HG03439 (cell line): ENCODE results near the gene RAB1B.
"Not testable (repeated sequence)": the region's sequence is repeated elsewhere in the genome, so short reads cannot be mapped to it uniquely, and the experiment has no call there.

Experiments used
- ATAC-seq: cut with Tn5 transposase; IDR thresholded peaks from one replicate; pipeline ENCODE4 v1.9.1; 2021; ENCODE audit warnings: mild to moderate bottlenecking, moderate library complexity; ENCODE audit not compliant: unreplicated experiment

RAB1B gene

GRCh38 chr11:66239511-66239910 is 28.9 kb upstream of the RAB1B start:
- ATAC-seq = no peak

DNA sequence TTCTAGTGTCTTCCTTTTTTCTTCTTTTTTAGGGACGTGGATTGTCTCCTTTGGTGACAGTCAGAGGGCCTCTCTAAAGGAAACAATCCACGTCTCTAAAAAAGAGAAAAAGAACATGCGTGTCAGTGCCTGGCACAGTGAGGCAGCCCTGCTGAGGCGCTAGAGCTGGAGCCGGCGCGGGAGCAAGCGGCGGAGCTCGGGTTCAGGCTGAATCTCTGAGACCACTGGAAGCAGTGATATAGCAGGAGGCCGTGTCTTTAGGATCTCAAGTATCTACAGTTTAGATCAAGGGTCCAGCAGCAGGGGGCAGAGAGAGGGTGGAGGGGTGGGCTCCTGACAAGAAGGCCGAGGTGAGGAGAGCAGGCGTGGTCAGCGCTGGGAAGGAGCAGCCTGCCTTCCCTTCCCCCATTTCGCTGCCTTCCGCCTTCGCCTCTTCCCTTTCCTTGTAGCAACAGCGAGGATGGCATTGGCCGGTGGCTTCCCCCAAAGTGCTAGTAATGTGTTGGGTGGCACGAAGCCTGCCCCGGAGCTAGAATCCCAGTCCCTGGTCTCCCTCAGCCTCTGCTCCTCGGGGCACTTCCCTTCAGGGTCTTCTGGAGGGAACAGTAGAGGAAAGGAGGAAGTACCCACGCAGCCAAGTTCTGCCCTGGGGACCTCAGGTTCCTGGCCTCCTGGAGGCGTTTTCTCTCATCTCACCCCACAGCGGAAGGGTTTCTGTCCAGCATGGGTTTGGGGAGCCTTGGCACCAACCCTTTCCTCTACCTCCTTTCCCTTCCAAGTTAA is 28.2 kb upstream of the RAB1B start:
- no peak for ATAC-seq

GRCh38 chr11:66240781-66241136 is 27.7 kb upstream of the RAB1B start:
- no peak for ATAC-seq

DNA sequence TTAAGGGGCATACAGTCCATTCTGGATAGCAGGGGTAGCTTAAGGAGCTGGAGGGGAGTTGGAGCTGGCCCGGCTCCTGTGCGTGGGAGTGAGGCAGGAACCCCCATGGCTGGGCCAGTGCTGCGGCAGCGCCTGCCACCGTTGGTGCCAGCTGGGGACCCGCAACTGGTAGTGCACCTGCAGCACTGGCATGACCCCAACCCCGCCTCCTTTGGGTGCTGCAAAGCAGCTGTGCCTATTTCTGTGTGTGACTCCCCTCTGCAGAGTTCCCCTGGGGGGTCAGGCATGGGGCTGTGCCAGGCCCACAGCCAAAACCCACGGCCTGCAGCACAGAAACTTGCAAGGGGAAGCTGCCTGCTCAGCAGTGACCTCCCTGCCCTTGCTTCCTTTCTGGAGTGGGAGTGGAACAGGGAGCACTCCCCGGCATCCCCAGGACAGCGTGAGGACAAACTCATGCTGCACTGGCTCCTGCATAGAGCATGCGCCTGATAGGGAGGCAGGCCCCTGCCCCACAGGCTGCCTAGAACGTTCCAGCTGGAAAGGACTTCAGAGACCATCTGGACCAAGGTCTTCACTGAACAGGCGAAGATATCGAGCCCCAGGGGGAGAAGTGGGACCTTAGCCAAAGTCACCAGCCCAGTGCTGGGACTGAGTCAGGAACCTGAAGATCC is 26.2 kb upstream of the RAB1B start:
- no peak for ATAC-seq

DNA sequence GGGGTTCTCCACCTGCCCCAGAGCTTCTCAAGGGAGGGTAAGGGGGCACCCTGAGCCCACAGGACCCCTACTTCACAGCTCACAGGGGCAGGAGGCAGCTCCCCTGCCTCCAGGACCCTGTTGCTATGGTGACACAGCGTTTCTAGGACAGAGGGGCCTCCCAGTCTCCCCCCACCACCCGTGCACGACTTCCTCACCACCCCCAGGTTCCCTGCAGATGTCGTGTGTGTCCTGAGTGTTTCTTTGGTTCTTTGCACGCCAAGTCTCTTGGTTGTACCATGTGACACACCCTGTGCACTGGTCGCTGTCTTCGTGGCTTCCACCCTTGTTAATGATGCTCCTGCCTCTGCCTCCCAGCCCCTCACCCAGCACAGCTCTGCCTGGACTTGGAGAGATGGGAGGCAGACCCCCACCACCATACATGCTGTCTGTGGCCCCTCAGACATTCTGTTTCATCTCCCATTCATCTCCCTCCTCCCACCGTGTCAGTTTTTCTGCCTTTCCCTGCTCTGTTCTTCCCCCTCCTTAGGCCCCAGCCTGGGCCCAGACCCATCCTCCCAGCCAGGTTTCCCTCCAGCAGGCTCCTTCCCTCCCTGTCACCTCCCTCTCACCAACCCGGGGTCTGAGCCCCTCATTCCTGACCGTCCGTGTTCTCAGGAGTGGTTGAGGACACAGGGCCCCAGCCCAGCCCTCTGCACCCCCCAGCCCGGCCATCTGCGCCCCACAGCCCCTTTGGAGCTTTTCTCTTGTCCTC is 24.5 kb upstream of the RAB1B start:
- no peak for ATAC-seq

GRCh38 chr11:66247295-66247694 is 21.1 kb upstream of the RAB1B start:
- ATAC-seq = no peak

- ATAC-seq = no peak
Measured at GRCh38 chr11:66247801-66248200, 20.6 kb upstream of the RAB1B start.

- ATAC-seq = no peak
Measured at GRCh38 chr11:66248903-66249302, 19.5 kb upstream of the RAB1B start.

DNA sequence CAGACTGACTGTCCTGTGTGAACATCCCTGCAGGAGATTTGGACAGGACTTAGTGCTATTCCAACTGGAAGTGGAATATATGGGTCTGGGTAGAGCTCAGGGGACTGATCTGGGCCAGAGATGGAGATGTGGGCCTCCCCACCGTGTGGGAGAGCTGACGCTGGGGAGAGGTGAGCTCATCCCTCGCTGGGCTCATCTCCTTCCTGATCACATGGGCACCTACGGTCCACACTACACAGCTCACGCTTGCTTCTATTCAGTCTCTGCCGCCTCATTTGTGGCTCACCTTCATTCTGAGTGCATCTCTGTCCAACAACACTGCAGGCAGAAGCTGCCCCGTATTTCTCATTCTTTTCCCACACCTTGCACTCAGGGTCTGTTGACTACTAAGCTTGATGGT is 16.6 kb upstream of the RAB1B start:
- ATAC-seq = no peak

DNA sequence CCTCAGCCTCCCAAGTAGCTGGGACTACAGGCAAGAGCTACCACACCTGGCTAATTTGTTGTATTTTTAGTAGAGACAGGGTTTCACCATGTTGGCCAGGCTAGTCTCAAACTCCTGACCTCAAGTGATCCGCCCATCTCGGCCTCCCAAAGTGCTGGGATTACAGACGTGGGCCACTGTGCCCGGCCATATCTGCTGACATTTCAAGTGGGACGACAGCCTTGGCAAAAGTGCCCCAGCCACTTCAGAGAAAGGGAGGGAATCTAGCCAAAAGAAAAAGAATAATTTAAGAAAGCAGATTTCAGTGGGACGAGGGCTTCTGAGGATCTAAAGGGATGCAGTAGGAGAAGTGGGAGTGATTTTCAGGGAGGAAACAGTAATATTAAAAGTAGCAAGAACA is 15.4 kb upstream of the RAB1B start:
- not testable (repeated sequence) for ATAC-seq

GRCh38 chr11:66258473-66258893 is 10.0 kb upstream of the RAB1B start:
- ATAC-seq = no peak

GRCh38 chr11:66259225-66259624 is 9.2 kb upstream of the RAB1B start:
- no peak for ATAC-seq

DNA sequence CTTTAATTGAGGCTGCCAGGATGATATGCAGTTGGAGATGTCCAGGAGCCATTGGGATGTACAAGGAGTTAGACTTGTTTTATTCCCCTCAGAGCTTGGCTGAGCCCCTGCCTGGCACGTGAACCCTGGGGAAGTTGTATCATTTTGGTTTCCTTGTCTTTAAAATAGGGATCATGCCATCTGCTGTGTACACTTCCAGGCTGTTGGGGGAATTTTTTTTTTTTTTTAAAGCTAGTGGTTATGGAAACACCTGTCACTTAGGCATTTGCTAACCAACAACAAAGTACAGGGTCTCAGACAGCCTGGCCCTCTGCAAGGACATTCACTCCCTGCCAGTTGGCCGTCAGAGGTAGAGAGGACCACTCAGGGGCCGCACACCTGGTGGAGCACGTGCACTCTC is 8.5 kb upstream of the RAB1B start:
- no peak for ATAC-seq

GRCh38 chr11:66261578-66261977 is 6.9 kb upstream of the RAB1B start:
- ATAC-seq = no peak

DNA sequence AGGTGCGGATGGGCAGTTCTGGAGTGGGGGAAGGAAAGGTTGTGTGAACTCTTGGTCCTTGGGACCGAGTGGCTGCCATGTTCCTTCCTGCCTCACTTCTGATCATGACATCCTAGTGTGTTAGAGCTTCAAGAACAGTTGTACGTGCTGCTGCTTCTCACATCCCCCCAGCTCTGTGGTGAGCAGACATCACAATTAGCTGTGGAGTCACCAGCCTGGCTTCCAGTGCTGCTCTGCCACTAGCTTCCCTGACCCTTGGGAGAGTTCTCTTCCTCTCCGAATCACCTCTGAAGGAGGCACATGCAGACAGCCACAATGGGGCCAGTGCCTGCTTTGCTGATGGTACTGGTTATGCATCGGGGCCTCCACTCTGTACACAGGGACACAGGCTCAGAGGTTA is 6.2 kb upstream of the RAB1B start:
- no peak for ATAC-seq

DNA sequence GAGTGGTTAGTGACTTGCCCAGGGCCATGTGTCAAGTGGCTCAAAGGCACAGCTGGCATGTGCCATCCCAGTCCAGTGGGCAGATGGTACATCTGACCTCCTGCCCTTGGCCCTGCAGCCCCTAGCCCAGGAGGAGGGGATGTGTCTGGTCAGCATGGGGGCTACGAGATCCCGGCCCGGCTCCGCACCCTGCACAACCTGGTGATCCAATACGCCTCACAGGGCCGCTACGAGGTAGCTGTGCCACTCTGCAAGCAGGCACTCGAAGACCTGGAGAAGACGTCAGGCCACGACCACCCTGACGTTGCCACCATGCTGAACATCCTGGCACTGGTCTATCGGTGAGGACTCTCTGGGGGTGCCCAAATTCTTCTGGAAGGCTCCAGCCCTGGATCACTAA is 5.7 kb upstream of the RAB1B start:
- ATAC-seq = no peak

DNA sequence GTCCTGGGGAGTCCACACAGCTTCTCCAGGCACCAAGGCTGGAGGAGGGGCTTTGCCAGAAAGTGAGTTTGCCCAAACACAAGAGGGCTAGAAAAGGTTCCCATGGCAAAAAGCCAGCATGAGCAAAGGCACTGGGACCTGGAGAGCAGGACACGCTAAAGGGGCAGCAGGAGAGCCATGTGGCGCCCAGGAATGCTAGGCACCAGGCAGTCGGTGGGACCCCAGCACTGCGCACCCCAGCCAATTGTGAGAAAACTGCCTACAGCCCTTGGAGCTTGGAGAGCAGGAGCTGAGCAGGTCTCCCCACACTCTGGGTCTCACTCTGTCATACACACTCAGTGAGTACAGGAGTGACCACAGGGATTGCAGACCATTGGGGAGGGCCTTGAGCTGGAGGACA is 5.2 kb upstream of the RAB1B start:
- ATAC-seq = no peak

GRCh38 chr11:66263785-66264184 is 4.7 kb upstream of the RAB1B start:
- no peak for ATAC-seq

DNA sequence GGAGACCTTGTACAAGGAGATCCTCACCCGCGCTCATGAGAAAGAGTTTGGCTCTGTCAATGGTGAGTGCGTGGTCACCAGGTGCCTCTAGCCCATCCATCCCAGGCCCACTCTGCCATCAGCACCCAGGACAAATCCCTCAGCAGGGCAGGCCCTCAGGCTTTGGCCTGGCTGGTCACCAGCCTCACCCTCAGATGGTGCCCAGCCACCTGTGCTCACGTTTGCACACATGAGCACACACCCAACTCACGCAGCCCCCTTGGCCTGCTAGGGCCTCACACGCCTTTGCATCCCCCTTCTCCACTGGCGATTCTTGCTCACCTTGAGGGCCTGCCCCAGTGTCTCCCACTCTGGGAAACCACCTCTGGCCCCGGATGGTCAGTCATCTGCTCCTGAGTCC is 4.1 kb upstream of the RAB1B start:
- no peak for ATAC-seq

- no peak for ATAC-seq
Measured at GRCh38 chr11:66264914-66265313, 3.5 kb upstream of the RAB1B start.

DNA sequence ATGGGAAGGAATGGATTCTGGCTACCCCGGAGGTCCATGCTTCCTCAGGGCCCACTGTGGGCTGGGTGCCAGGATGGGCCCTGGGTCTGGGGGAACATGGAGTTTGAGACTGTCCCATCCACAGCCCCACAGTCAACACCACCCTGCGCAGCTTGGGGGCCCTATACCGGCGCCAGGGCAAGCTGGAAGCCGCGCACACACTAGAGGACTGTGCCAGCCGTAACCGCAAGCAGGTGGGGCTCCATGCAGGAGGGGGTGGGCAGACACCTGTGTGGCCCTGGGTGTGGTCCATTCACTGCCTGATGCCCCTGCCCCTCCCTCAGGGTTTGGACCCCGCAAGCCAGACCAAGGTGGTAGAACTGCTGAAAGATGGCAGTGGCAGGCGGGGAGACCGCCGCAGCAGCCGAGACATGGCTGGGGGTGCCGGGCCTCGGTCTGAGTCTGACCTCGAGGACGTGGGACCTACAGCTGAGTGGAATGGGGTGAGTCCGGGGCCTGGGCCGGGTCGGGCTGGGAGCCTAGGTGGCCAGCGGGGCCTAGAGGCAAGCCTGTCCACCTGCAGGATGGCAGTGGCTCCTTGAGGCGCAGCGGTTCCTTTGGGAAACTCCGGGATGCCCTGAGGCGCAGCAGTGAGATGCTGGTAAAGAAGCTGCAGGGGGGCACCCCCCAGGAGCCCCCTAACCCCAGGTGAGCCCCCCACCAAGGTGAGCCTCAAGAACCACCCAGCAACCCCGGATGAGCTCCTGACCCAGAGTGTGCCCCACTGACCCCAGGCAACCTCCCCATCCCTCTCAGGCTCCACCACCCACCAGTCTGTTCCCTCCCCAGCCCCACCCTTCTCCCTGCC is 2.7 kb upstream of the RAB1B start:
- no peak for ATAC-seq
